ENCODE measurements around the gene CTDSP1.

DNA sequence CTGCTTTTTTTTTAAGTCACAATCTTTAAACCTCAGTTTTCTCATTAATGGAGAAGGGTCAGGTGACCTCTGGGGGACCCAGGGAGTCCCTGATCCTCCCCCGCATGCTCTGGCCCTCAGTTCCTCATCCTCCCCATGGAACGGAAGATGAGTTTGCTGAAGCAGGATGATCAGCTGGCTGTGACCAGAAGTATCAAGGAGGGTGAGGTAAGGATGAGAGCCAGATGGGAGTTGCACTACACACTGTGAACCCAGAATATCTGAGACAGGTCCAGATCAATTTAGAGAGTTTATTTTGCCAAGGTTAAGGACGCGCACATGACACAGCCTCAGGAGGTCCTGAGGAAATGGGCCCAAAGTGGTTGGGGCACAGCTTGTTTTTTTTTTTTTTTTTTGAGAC, 39.2 kb upstream of the CTDSP1 start:
- TF ChIP-seq, protein P1, sequence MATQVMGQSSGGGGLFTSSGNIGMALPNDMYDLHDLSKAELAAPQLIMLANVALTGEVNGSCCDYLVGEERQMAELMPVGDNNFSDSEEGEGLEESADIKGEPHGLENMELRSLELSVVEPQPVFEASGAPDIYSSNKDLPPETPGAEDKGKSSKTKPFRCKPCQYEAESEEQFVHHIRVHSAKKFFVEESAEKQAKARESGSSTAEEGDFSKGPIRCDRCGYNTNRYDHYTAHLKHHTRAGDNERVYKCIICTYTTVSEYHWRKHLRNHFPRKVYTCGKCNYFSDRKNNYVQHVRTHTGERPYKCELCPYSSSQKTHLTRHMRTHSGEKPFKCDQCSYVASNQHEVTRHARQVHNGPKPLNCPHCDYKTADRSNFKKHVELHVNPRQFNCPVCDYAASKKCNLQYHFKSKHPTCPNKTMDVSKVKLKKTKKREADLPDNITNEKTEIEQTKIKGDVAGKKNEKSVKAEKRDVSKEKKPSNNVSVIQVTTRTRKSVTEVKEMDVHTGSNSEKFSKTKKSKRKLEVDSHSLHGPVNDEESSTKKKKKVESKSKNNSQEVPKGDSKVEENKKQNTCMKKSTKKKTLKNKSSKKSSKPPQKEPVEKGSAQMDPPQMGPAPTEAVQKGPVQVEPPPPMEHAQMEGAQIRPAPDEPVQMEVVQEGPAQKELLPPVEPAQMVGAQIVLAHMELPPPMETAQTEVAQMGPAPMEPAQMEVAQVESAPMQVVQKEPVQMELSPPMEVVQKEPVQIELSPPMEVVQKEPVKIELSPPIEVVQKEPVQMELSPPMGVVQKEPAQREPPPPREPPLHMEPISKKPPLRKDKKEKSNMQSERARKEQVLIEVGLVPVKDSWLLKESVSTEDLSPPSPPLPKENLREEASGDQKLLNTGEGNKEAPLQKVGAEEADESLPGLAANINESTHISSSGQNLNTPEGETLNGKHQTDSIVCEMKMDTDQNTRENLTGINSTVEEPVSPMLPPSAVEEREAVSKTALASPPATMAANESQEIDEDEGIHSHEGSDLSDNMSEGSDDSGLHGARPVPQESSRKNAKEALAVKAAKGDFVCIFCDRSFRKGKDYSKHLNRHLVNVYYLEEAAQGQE (IDR thresholded peaks at IDR 0.05; ENCODE audit: low read depth), result no peak
- no peak for TF ChIP-seq EP300 (IDR thresholded peaks at IDR 0.05; ENCODE audit: borderline replicate concordance)
- TF ChIP-seq TEAD4 (IDR thresholded peaks at IDR 0.05), result no peak
- no peak for TF ChIP-seq EGR1 (IDR thresholded peaks at IDR 0.05)
- TF ChIP-seq ZBTB7A (IDR thresholded peaks at IDR 0.05; ENCODE audit: low read depth), result no peak
- TF ChIP-seq YY1 (IDR thresholded peaks at IDR 0.05; ENCODE audit: low read depth), result no peak

All from Ishikawa (cell line).